ENCODE data around the gene NTM.

DNA sequence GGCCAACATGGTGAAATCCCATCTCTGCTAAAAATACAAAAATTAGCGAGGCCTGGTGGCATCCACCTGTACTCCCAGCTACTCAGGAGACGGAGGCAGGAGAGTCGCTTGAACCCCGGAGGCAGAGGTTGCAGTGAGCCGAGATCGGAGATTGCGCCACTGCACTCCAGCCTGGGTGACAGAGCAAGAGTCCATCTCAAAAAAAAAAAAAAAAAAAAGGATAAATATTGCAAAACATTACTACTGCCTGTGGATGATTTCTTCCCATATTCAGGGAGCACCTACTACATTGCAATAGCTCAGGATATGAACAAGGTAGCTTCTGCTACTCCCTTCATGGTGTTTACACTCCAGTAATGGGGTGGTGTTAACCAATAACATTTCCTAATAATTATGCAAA, 980.6 kb downstream of the NTM start:
- TF ChIP-seq, protein P1, sequence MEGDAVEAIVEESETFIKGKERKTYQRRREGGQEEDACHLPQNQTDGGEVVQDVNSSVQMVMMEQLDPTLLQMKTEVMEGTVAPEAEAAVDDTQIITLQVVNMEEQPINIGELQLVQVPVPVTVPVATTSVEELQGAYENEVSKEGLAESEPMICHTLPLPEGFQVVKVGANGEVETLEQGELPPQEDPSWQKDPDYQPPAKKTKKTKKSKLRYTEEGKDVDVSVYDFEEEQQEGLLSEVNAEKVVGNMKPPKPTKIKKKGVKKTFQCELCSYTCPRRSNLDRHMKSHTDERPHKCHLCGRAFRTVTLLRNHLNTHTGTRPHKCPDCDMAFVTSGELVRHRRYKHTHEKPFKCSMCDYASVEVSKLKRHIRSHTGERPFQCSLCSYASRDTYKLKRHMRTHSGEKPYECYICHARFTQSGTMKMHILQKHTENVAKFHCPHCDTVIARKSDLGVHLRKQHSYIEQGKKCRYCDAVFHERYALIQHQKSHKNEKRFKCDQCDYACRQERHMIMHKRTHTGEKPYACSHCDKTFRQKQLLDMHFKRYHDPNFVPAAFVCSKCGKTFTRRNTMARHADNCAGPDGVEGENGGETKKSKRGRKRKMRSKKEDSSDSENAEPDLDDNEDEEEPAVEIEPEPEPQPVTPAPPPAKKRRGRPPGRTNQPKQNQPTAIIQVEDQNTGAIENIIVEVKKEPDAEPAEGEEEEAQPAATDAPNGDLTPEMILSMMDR (IDR thresholded peaks at IDR 0.05 in 2 of 3, conservative IDR thresholded peaks at IDR 0.05 in 1 of 3; ENCODE audit: borderline replicate concordance in 1 of 3, insufficient read depth in 1 of 3, low read depth in 2 of 3, low read length in 2 of 3), result no peak
- no peak for TF ChIP-seq ZFX (IDR thresholded peaks at IDR 0.05)
- no peak for TF ChIP-seq SP1 (IDR thresholded peaks at IDR 0.05; ENCODE audit: low read depth)
- no peak for TF ChIP-seq POLR2A (IDR thresholded peaks at IDR 0.05; ENCODE audit: borderline replicate concordance, extremely low read depth, insufficient read depth, insufficient read length)
- no peak for TF ChIP-seq POLR2AphosphoS5 (IDR thresholded peaks at IDR 0.05; ENCODE audit: low read depth, low read length)
- TF ChIP-seq EZH2 (IDR thresholded peaks at IDR 0.05), result no peak
- TF ChIP-seq TCF7L2 (IDR thresholded peaks at IDR 0.05; ENCODE audit: borderline replicate concordance, extremely low read depth, insufficient read depth, insufficient read length), result no peak
- TF ChIP-seq, protein P2, sequence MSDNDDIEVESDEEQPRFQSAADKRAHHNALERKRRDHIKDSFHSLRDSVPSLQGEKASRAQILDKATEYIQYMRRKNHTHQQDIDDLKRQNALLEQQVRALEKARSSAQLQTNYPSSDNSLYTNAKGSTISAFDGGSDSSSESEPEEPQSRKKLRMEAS (IDR thresholded peaks at IDR 0.05), result no peak
- no peak for TF ChIP-seq FOSL1 (IDR thresholded peaks at IDR 0.05; ENCODE audit: low read depth)
- TF ChIP-seq, protein P3, sequence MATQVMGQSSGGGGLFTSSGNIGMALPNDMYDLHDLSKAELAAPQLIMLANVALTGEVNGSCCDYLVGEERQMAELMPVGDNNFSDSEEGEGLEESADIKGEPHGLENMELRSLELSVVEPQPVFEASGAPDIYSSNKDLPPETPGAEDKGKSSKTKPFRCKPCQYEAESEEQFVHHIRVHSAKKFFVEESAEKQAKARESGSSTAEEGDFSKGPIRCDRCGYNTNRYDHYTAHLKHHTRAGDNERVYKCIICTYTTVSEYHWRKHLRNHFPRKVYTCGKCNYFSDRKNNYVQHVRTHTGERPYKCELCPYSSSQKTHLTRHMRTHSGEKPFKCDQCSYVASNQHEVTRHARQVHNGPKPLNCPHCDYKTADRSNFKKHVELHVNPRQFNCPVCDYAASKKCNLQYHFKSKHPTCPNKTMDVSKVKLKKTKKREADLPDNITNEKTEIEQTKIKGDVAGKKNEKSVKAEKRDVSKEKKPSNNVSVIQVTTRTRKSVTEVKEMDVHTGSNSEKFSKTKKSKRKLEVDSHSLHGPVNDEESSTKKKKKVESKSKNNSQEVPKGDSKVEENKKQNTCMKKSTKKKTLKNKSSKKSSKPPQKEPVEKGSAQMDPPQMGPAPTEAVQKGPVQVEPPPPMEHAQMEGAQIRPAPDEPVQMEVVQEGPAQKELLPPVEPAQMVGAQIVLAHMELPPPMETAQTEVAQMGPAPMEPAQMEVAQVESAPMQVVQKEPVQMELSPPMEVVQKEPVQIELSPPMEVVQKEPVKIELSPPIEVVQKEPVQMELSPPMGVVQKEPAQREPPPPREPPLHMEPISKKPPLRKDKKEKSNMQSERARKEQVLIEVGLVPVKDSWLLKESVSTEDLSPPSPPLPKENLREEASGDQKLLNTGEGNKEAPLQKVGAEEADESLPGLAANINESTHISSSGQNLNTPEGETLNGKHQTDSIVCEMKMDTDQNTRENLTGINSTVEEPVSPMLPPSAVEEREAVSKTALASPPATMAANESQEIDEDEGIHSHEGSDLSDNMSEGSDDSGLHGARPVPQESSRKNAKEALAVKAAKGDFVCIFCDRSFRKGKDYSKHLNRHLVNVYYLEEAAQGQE (IDR thresholded peaks at IDR 0.05; ENCODE audit: low read depth), result no peak
- no peak for TF ChIP-seq RAD21 (IDR thresholded peaks at IDR 0.05; ENCODE audit: low read depth)

Data from HCT116 (cell line).